K562 (cell line): ENCODE measurements around the gene HK1. TPM values are rescaled to one million over a fixed set of nuclear protein-coding genes. Genes with fewer than 3 reads are reported as not detected.

Source experiments
- ATAC-seq: fragments of 200-7000 bp; cut with Tn5 transposase; 3 replicates; pipeline ENCODE4 v1.9.1; 2020; ENCODE audit warnings: moderate library complexity
- BruUV-seq: library from RNA; stranded (reverse); fragments of 400-500 nt; replicated peaks from 2 replicates; lab custom pipeline; 2021; lab: Mats Ljungman, UMichigan
- CTCF ChIA-PET: fragments of 300-600 bp; formaldehyde crosslinking; extraction: SDS; loops from one replicate; lab custom pipeline; 2021; ENCODE audit warnings: low intra/inter-chr PET ratio; lab: Yijun Ruan, JAX
- POLR2A ChIA-PET: fragments of 300-600, 350-650 bp; sonication (Branson Sonifier 250); formaldehyde crosslinking; extraction: SDS; loops from one replicate; lab custom pipeline; 2021; ENCODE audit warnings: antibody characterized with exemption, inconsistent platforms; lab: Yijun Ruan, JAX
- DNase-seq, 4 experiments: peaks; one replicate each; pipeline versions ENCODE4 v3.0.0 to v3.0.0-alpha.2; 2011 to 2018; ENCODE audit warnings: low spot score in 3 of 4, mixed read lengths in 3 of 4; ENCODE audit errors: extremely low read depth in 1 of 4
- FAIRE-seq: peaks from 2 replicates; lab custom pipeline; 2011; peaks lifted over from hg19 to GRCh38; lab: Jason Lieb, UNC
- H2AFZ ChIP-seq: 2 replicates; pipeline ENCODE4 v1.6.0; 2011; ENCODE audit warnings: low read depth, low read length, control low read depth, inconsistent platforms
- H3K27ac ChIP-seq: fragments of 200-600 bp; 3 replicates; pipeline ENCODE4 v1.8.0; 2011; ENCODE audit warnings: low read depth, mild to moderate bottlenecking, control low read depth, inconsistent platforms, low read length, moderate library complexity, mixed read lengths; ENCODE audit errors: extremely low read depth
- H3K27me3 ChIP-seq, 2 experiments: fragments of 300-600 bp in 1 of 2; 2 replicates in 1 of 2; 3 replicates in 1 of 2; pipeline versions ENCODE4 v1.6.0 to v1.8.0; 2011; ENCODE audit warnings: inconsistent platforms in 2 of 2, low read length in 2 of 2, mild to moderate bottlenecking in 1 of 2, mixed read lengths in 1 of 2, moderate library complexity in 1 of 2; ENCODE audit not compliant: control insufficient read depth in 2 of 2, insufficient read depth in 2 of 2
- H3K36me3 ChIP-seq: fragments of 300-600 bp; 3 replicates; pipeline ENCODE4 v1.8.0; 2011; ENCODE audit warnings: mild to moderate bottlenecking, low read length, inconsistent platforms; ENCODE audit not compliant: control insufficient read depth, insufficient read depth
- H3K4me1 ChIP-seq, 2 experiments: fragments of 200-600 bp in 1 of 2; replicated peaks in 1 of 2; 2 replicates in 1 of 2; 3 replicates in 1 of 2; pipeline versions ENCODE4 v1.5.1 to v1.8.0; 2011; ENCODE audit warnings: inconsistent platforms in 2 of 2, low read length in 2 of 2, mild to moderate bottlenecking in 1 of 2, mixed read lengths in 1 of 2, moderate library complexity in 1 of 2; ENCODE audit not compliant: control insufficient read depth in 2 of 2, insufficient read depth in 2 of 2
- H3K4me2 ChIP-seq: 2 replicates; pipeline ENCODE4 v1.6.1; 2011; ENCODE audit warnings: low read length, control low read depth, inconsistent platforms, mixed read lengths; ENCODE audit not compliant: insufficient read depth
- H3K4me3 ChIP-seq: fragments of 200-600 bp; sonication (generic), shearing (Covaris generic); 2 replicates; pipeline ENCODE4 v1.5.1; 2016; ENCODE audit warnings: control low read depth, inconsistent platforms
- H3K79me2 ChIP-seq: fragments of 200-600 bp; 3 replicates; pipeline ENCODE4 v1.8.0; 2011; ENCODE audit warnings: low read length, inconsistent platforms; ENCODE audit not compliant: control insufficient read depth, insufficient read depth
- H3K9ac ChIP-seq, 2 experiments: 2 replicates each; pipeline versions ENCODE4 v1.6.0 to v1.6.1; 2011; ENCODE audit warnings: low read depth in 2 of 2, low read length in 2 of 2, control low read depth in 1 of 2, inconsistent platforms in 1 of 2, mild to moderate bottlenecking in 1 of 2, mixed read lengths in 1 of 2; ENCODE audit not compliant: insufficient read depth in 1 of 2
- H3K9me1 ChIP-seq: one replicate; pipeline ENCODE4 v1.6.0; 2011; ENCODE audit warnings: inconsistent platforms, mild to moderate bottlenecking, low read length, moderate library complexity; ENCODE audit not compliant: control insufficient read depth, insufficient read depth
- H3K9me3 ChIP-seq: replicated peaks from 2 replicates; pipeline ENCODE4 v1.5.1; 2011; ENCODE audit warnings: low read depth, low read length, inconsistent platforms; ENCODE audit not compliant: control insufficient read depth, insufficient read depth
- H4K20me1 ChIP-seq: replicated peaks from 2 replicates; pipeline ENCODE4 v1.6.1; 2011; ENCODE audit warnings: low read length, inconsistent platforms, mixed read lengths; ENCODE audit not compliant: control insufficient read depth, insufficient read depth
- MAFG ChIP-seq: fragments of 450-650 bp; conservative IDR thresholded peaks from 2 replicates; pipeline ENCODE4 v1.6.1; 2016; ENCODE audit warnings: missing genetic modification characterization, missing compliant biosample characterization
- ZNF830 ChIP-seq: fragments of 250-450 bp; sonication (Bioruptor Pico); IDR thresholded peaks from 2 replicates; pipeline ENCODE4 v1.5.0; 2021; ENCODE audit warnings: mild to moderate bottlenecking
- whole genome bisulfite sequencing: fragments of 100-300 bp; shearing (Covaris generic); methylation state at CpG from one replicate; pipeline ENCODE4 v1.1.6; 2016; ENCODE audit warnings: low coverage, mixed read lengths; ENCODE audit not compliant: insufficient coverage; ENCODE audit errors: missing lambda C conversion rate; 5-methylcytosine and 5-hydroxymethylcytosine counted together
- in situ Hi-C: fragments of 300-500 bp; cut with MboI; formaldehyde crosslinking; loops from 4 replicates; pipeline ENCODE4 v1.15.0; 2018; ENCODE audit warnings: inconsistent platforms, mixed read lengths
- intact Hi-C: fragments of 100-400 bp; cut with micrococcal nuclease; formaldehyde crosslinking; loops from 2 replicates; pipeline ENCODE4 v1.14.2; 2022
- polyA plus RNA-seq, 8 experiments: library from polyadenylated mRNA; depleted of rRNA in 4 of 8; stranded (reverse) in 5 of 8; unstranded in 3 of 8; fragments of >200 nt; fragmentation: Nextera tagmentation in 2 of 8; fragmentation: Illumina TruSeq in 1 of 8; extraction: Ambion mirVana in 2 of 8; extraction: Trizol in 1 of 8; gene quantifications; 2 replicates each; pipeline versions ENCODE4 v1.2.1 to v1.2.3, GENCODE V29; 2011 to 2014; ENCODE audit warnings: inconsistent platforms in 1 of 8, missing spikeins in 1 of 8
- total RNA-seq, 7 experiments: library from RNA; depleted of rRNA in 6 of 7; stranded (reverse); fragments of >200 nt in 6 of 7; fragmentation: Illumina TruSeq in 2 of 7; extraction: Trizol in 2 of 7; gene quantifications; 2 replicates each; pipeline versions ENCODE4 v1.2.1 to v1.2.3, GENCODE V29; 2011 to 2021; ENCODE audit warnings: low replicate concordance in 1 of 7
- TF ChIP-seq, protein P1 (sequence below): fragments of 450-650 bp; IDR thresholded peaks from 2 replicates; pipeline ENCODE4 v1.6.1; 2016
- TF ChIP-seq, protein P2 (sequence below): IDR thresholded peaks from 3 replicates; pipeline ENCODE4 v1.6.1; 2011; ENCODE audit warnings: borderline replicate concordance, mild to moderate bottlenecking; ENCODE audit not compliant: insufficient read length, insufficient read depth
- TF ChIP-seq, protein P3 (sequence below): sonication (generic); formaldehyde crosslinking; IDR thresholded peaks from 2 replicates; pipeline ENCODE4 v1.8.1; 2023; ENCODE audit warnings: mild to moderate bottlenecking, missing genetic modification reagents
- TF ChIP-seq, protein P4 (sequence below): sonication (generic); formaldehyde crosslinking; IDR thresholded peaks from 2 replicates; pipeline ENCODE4 v1.8.0; 2022; ENCODE audit warnings: mild to moderate bottlenecking, missing genetic modification reagents

Gene HK1
- total and polyA plus RNA-seq, 9 of the 15 experiments (the other 6 are each of a cell fraction or from before 2014, with no cell fraction given), result 29.2 to 444 (median 193) TPM

DNA sequence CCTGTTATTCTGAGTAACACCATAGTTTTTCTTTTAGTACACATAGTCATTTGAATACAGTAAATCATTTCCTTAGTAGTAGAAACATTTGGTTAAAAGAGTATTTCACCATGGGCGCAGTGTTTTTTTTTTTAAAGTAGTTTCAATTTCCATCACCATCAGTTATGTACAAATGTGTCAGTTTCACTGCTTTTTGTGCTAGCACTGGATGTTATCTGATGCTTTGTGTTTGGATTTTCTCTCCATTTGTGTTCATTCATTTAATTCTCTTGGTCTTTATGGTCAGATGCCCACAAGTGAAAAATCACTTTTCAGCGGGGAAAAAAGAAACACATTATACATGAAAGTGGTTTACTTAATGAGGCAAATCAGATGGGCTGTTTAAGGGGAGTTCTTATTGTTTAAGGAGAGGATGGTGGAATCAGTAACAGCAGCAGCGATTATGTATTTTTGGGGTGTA, 16.0 kb upstream of the HK1 start:
- intact Hi-C loops, result no loop called here
- Histone ChIP-seq H3K9me1 (no peaks in the 10 kb centered on the region), H3K9ac (no peak overlapping the region), H3K36me3 (no peaks in the 10 kb centered on the region), H3K27ac (no peak overlapping the region), H3K9me3 (no peaks in the 10 kb centered on the region), H2AFZ (0 out of 2 replicates have a peak overlapping the region, but pooled peaks have one; percentile 22), H3K79me2 (no peaks in the 10 kb centered on the region), H3K4me1 (peaks cover 0 to 5% of the 10 kb centered on the region in 2 experiments; a peak in 1 of 5 replicates), H4K20me1 (no peaks in the 10 kb centered on the region), H3K4me3 (no peak overlapping the region), H3K27me3 (peaks cover 3 to 7% of the 10 kb centered on the region in 2 experiments; a peak in 3 of 5 replicates)
- no peak for DNase-seq
- POLR2A ChIA-PET, result interaction anchor here (0.6 to 1.3 kb wide), 2 partner anchors 16 to 767 kb away, joined by 3 read pairs; partner anchors contain the start of gene HK1
- in situ Hi-C loops, result no loop called here
- TF ChIP-seq MAFG (tag), result no peak
- TF ChIP-seq, protein P1, sequence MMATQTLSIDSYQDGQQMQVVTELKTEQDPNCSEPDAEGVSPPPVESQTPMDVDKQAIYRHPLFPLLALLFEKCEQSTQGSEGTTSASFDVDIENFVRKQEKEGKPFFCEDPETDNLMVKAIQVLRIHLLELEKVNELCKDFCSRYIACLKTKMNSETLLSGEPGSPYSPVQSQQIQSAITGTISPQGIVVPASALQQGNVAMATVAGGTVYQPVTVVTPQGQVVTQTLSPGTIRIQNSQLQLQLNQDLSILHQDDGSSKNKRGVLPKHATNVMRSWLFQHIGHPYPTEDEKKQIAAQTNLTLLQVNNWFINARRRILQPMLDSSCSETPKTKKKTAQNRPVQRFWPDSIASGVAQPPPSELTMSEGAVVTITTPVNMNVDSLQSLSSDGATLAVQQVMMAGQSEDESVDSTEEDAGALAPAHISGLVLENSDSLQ, result 0 out of 2 replicates have a peak, but pooled peaks have one; percentile 5
- TF ChIP-seq, all 486 proteins: peak for 1
- peak; percentile 23 for FAIRE-seq
- no TSS peak for BruUV-seq
- ATAC-seq, result no peak
- CTCF ChIA-PET, result no interaction called here
- no peak overlapping the region for H3K4me2 ChIP-seq
- WGBS, result 24% methylated on average over 3 of the region's 3 CpGs

DNA sequence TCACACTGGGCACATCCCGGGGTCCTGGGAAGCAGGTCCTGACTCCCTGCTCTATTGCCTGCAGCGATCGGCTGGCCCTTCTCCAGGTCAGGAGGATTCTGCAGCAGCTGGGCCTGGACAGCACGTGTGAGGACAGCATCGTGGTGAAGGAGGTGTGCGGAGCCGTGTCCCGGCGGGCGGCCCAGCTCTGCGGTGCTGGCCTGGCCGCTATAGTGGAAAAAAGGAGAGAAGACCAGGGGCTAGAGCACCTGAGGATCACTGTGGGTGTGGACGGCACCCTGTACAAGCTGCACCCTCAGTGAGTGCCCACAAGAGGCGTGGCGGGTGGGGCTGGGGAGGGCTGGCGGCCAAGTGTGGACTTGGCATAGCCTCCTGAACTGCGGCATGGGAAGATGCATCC, 12.8 kb upstream of the HK1 start:
- CTCF ChIA-PET, result no interaction called here
- no TSS peak for BruUV-seq

More for the DNA sequence above, 12.8 kb upstream of the HK1 start:
- no peak overlapping the region for H2AFZ ChIP-seq
- WGBS, result 49% methylated on average over 17 of the region's 17 CpGs
- POLR2A ChIA-PET, result interaction anchor here (0.6 to 1.5 kb wide), 5 partner anchors 9 to 125 kb away, joined by 3 to 5 read pairs (median 3); no protein-coding TSS in a partner anchor
- H3K4me3 ChIP-seq, result no peak overlapping the region
- no peaks in the 10 kb centered on the region for H3K79me2 ChIP-seq
- peaks cover 5 to 7% of the 10 kb centered on the region in 2 experiments; a peak in 3 of 5 replicates for H3K27me3 ChIP-seq
- FAIRE-seq (no peak), DNase-seq (no peak), ATAC-seq (peak; percentile 16; the same call in 1 of the 3 replicates)
- H3K9ac ChIP-seq, result no peak overlapping the region; a peak in 1 of 4 replicates
- no peaks in the 10 kb centered on the region for H3K9me1 ChIP-seq
- TF ChIP-seq, protein P2, sequence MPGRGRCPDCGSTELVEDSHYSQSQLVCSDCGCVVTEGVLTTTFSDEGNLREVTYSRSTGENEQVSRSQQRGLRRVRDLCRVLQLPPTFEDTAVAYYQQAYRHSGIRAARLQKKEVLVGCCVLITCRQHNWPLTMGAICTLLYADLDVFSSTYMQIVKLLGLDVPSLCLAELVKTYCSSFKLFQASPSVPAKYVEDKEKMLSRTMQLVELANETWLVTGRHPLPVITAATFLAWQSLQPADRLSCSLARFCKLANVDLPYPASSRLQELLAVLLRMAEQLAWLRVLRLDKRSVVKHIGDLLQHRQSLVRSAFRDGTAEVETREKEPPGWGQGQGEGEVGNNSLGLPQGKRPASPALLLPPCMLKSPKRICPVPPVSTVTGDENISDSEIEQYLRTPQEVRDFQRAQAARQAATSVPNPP, result no peak
- TF ChIP-seq, protein P3, sequence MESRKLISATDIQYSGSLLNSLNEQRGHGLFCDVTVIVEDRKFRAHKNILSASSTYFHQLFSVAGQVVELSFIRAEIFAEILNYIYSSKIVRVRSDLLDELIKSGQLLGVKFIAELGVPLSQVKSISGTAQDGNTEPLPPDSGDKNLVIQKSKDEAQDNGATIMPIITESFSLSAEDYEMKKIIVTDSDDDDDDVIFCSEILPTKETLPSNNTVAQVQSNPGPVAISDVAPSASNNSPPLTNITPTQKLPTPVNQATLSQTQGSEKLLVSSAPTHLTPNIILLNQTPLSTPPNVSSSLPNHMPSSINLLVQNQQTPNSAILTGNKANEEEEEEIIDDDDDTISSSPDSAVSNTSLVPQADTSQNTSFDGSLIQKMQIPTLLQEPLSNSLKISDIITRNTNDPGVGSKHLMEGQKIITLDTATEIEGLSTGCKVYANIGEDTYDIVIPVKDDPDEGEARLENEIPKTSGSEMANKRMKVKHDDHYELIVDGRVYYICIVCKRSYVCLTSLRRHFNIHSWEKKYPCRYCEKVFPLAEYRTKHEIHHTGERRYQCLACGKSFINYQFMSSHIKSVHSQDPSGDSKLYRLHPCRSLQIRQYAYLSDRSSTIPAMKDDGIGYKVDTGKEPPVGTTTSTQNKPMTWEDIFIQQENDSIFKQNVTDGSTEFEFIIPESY (CRISPR knock-in tag), result 0 out of 2 replicates have a peak, but pooled peaks have one; percentile 18
- no peak for TF ChIP-seq ZNF830 (CRISPR knock-in tag)
- TF ChIP-seq, protein P4, sequence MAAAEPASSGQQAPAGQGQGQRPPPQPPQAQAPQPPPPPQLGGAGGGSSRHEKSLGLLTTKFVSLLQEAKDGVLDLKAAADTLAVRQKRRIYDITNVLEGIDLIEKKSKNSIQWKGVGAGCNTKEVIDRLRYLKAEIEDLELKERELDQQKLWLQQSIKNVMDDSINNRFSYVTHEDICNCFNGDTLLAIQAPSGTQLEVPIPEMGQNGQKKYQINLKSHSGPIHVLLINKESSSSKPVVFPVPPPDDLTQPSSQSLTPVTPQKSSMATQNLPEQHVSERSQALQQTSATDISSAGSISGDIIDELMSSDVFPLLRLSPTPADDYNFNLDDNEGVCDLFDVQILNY (CRISPR knock-in tag), result no peak
- H3K9me3 ChIP-seq, result no peaks in the 10 kb centered on the region
- no peak overlapping the region for H3K4me2 ChIP-seq
- no peaks in the 10 kb centered on the region for H3K36me3 ChIP-seq
- H3K4me1 ChIP-seq, result peaks cover 0 to 5% of the 10 kb centered on the region in 2 experiments; a peak in 2 of 5 replicates
- in situ Hi-C loops, result no loop called here
- intact Hi-C loops, result no loop called here
- H3K27ac ChIP-seq, result no peak overlapping the region
- H4K20me1 ChIP-seq, result no peaks in the 10 kb centered on the region
